CD4-positive, alpha-beta T cell (primary cell): ENCODE results near the gene TAL1. TPM values are rescaled to one million over a fixed set of nuclear protein-coding genes. Genes with fewer than 3 reads are reported as not detected.

Experiments used
- ATAC-seq: fragments of 200-7000 bp; cut with Tn5 transposase; one replicate; pipeline ENCODE4 v1.10.0; 2022; ENCODE audit warnings: mild to moderate bottlenecking; ENCODE audit not compliant: poor library complexity
- CTCF ChIA-PET: fragments of 350-600 bp; sonication (Branson Sonifier 250); formaldehyde crosslinking; loops from one replicate; lab custom pipeline; 2021; ENCODE audit warnings: antibody characterized with exemption, inconsistent platforms; lab: Charles Lee
- POLR2A ChIA-PET: fragments of 350-600 bp; sonication (Branson Sonifier 250); formaldehyde crosslinking; loops from one replicate; lab custom pipeline; 2021; ENCODE audit warnings: antibody characterized with exemption, inconsistent platforms; lab: Charles Lee
- DNase-seq, 14 experiments: peaks; one replicate each; pipeline ENCODE4 v3.0.0-alpha.2; 2013 to 2020; ENCODE audit warnings: mixed read lengths in 2 of 14
- H3K27ac ChIP-seq, 2 donors: one replicate each; pipeline versions ENCODE4 v1.5.1 to v1.7.0; 2013; ENCODE audit warnings: low read length in 2 of 2, low read depth in 1 of 2, mild to moderate bottlenecking in 1 of 2
- H3K27me3 ChIP-seq, 2 experiments: 1 replicate in 1 of 2; 2 replicates in 1 of 2; pipeline versions ENCODE4 v1.6.1 to v1.7.0; 2013; ENCODE audit warnings: low read length in 2 of 2, control low read depth in 1 of 2, mild to moderate bottlenecking in 1 of 2, moderate library complexity in 1 of 2; ENCODE audit not compliant: insufficient read depth in 2 of 2, control insufficient read depth in 1 of 2
- H3K36me3 ChIP-seq: one replicate; pipeline ENCODE4 v1.6.1; 2013; ENCODE audit warnings: low read length, control low read depth; ENCODE audit not compliant: insufficient read depth
- H3K4me1 ChIP-seq: one replicate; pipeline ENCODE4 v1.6.1; 2013; ENCODE audit warnings: low read length, control low read depth; ENCODE audit not compliant: insufficient read depth
- H3K4me3 ChIP-seq: one replicate; pipeline ENCODE4 v1.5.1; 2013; ENCODE audit warnings: mild to moderate bottlenecking, low read length, moderate library complexity
- H3K9me3 ChIP-seq, 2 experiments: 1 replicate in 1 of 2; 2 replicates in 1 of 2; pipeline versions ENCODE4 v1.6.1 to v1.7.0; 2013; ENCODE audit warnings: low read length in 2 of 2, mild to moderate bottlenecking in 2 of 2, control low read depth in 1 of 2, moderate library complexity in 1 of 2; ENCODE audit not compliant: control insufficient read depth in 1 of 2, insufficient read depth in 1 of 2
- H3K27ac Mint-ChIP-seq: one replicate; pipeline ENCODE4 v1.8.0; 2020; ENCODE audit warnings: mixed read lengths
- H3K27me3 Mint-ChIP-seq: one replicate; pipeline ENCODE4 v1.8.0; 2021; ENCODE audit warnings: mixed read lengths
- H3K36me3 Mint-ChIP-seq: one replicate; pipeline ENCODE4 v1.8.0; 2021; ENCODE audit warnings: low read depth, mixed read lengths
- H3K4me1 Mint-ChIP-seq: one replicate; pipeline ENCODE4 v1.8.0; 2021; ENCODE audit warnings: low read depth, mixed read lengths
- H3K4me3 Mint-ChIP-seq: one replicate; pipeline ENCODE4 v1.8.0; 2020; ENCODE audit warnings: mild to moderate bottlenecking, mixed read lengths
- H3K9me3 Mint-ChIP-seq: one replicate; pipeline ENCODE4 v1.8.0; 2020; ENCODE audit warnings: mixed read lengths
- CTCF ChIP-seq: fragments of 200-600 bp; IDR thresholded peaks from one replicate; pipeline ENCODE4 v1.8.0; 2022; ENCODE audit warnings: antibody characterized with exemption, mild to moderate bottlenecking
- intact Hi-C, 2 experiments: fragments of 100-400 bp; cut with DNase I in 1 of 2; cut with micrococcal nuclease in 1 of 2; formaldehyde crosslinking; loops; one replicate each; pipeline versions ENCODE4 v1.15.1 to v1.9.0; 2023 to 2025; cut with DNase I, micrococcal nuclease
- total RNA-seq, 174 experiments: library from RNA in 2 of 174; stranded (reverse) in 2 of 174; gene quantifications; one replicate each; pipeline ENCODE4 v1.2.3 and lab custom pipeline; 2021 to 2026

The TAL1 gene
- total RNA-seq, 2 experiments from 2014 or later, result not detected

GRCh38 chr1:47190509-47190855 lies 41.5 kb downstream of the TAL1 start:
- TF ChIP-seq CTCF, result no peak
- Mint-ChIP-seq H3K4me1 (no peaks in the 10 kb centered on the region), H3K4me3 (no peak overlapping the region), H3K9me3 (no peaks in the 10 kb centered on the region), H3K27ac (no peak overlapping the region), H3K27me3 (peaks cover 14% of the 10 kb centered on the region), H3K36me3 (no peaks in the 10 kb centered on the region)
- H3K27me3 ChIP-seq, result peaks cover 0 to 3% of the 10 kb centered on the region in 2 experiments
- H3K36me3 ChIP-seq, result no peaks in the 10 kb centered on the region
- ATAC-seq, result no peak
- no peak for DNase-seq
- no peaks in the 10 kb centered on the region for H3K4me1 ChIP-seq
- no peak overlapping the region for H3K27ac ChIP-seq
- H3K9me3 ChIP-seq, result no peaks in the 10 kb centered on the region
- CTCF ChIA-PET, result interaction anchor here (1.2 kb wide), 1 partner anchor 535 kb away, joined by 3 read pairs; no protein-coding TSS in a partner anchor
- POLR2A ChIA-PET, result no interaction called here
- intact Hi-C loops, result loop anchor here (5.0 kb wide), 2 partner anchors 72 to 537 kb away; no protein-coding TSS in a partner anchor
- H3K4me3 ChIP-seq, result no peak overlapping the region

GRCh38 chr1:47189844-47190508 lies 42.0 kb downstream of the TAL1 start, which contains the start of gene PDZK1IP1:
Gene PDZK1IP1 (minus strand): TSS chr1:47190036. CDS start chr1:47189932, 104 bp downstream.
- Mint-ChIP-seq H3K9me3 (no peaks in the 10 kb centered on the region), H3K36me3 (no peaks in the 10 kb centered on the region), H3K4me1 (no peaks in the 10 kb centered on the region), H3K4me3 (no peak within 1 kb of the TSS), H3K27me3 (peaks cover 15% of the 10 kb centered on the region), H3K27ac (no peak within 1 kb of the TSS)
- TF ChIP-seq CTCF, result no peak
- no peak for ATAC-seq
- no peak for DNase-seq
- ChIA-PET POLR2A (no interaction called here), CTCF (interaction anchor here (1.2 kb wide), 1 partner anchor 536 kb away, joined by 3 read pairs; no protein-coding TSS in a partner anchor)
- H3K9me3 ChIP-seq, result no peaks in the 10 kb centered on the region
- intact Hi-C loops, result loop anchor here (5.0 kb wide), 2 partner anchors 72 to 537 kb away; no protein-coding TSS in a partner anchor
- no peak within 1 kb of the TSS for H3K4me3 ChIP-seq
- peaks cover 0 to 3% of the 10 kb centered on the region in 2 experiments for H3K27me3 ChIP-seq
- no peaks in the 10 kb centered on the region for H3K4me1 ChIP-seq
- no peaks in the 10 kb centered on the region for H3K36me3 ChIP-seq
- no peak within 1 kb of the TSS for H3K27ac ChIP-seq

GRCh38 chr1:47188791-47189785 lies 42.9 kb downstream of the TAL1 start:
- DNase-seq (no peak), ATAC-seq (no peak)
- no peak for TF ChIP-seq CTCF
- no peaks in the 10 kb centered on the region for H3K4me1 Mint-ChIP-seq
- H3K9me3 Mint-ChIP-seq, result no peaks in the 10 kb centered on the region
- Histone ChIP-seq H3K9me3 (no peaks in the 10 kb centered on the region), H3K4me1 (no peaks in the 10 kb centered on the region), H3K4me3 (no peak overlapping the region), H3K27ac (no peak overlapping the region), H3K27me3 (peaks cover 0 to 3% of the 10 kb centered on the region in 2 experiments), H3K36me3 (no peaks in the 10 kb centered on the region)
- no peaks in the 10 kb centered on the region for H3K36me3 Mint-ChIP-seq
- peaks cover 15% of the 10 kb centered on the region for H3K27me3 Mint-ChIP-seq
- intact Hi-C loops, result no loop called here
- no peak overlapping the region for H3K27ac Mint-ChIP-seq
- H3K4me3 Mint-ChIP-seq, result no peak overlapping the region
- ChIA-PET CTCF (interaction anchor here (1.2 kb wide), 1 partner anchor 10 kb away, joined by 3 read pairs; no protein-coding TSS in a partner anchor), POLR2A (no interaction called here)
